ENCODE measurements around the gene TMCO4.

TMCO4 gene

GRCh38 chr1:19738669-19739068 is 61.0 kb downstream of the TMCO4 start:
- no peaks in the 10 kb centered on the region for H3K36me3 ChIP-seq (replicated peaks; ENCODE audit: low read depth, low read length)
- H3K27me3 ChIP-seq (ENCODE audit: low read depth, low read length), result no peaks in the 10 kb centered on the region
- no peak overlapping the region for H2AFZ ChIP-seq (ENCODE audit: low read depth, low read length)
- H3K27ac ChIP-seq (ENCODE audit: low read length), result no peak overlapping the region
- H3K4me3 ChIP-seq (ENCODE audit: low read length), result no peak overlapping the region
- TF ChIP-seq CTCF (IDR thresholded peaks at IDR 0.05; ENCODE audit: low read depth, low read length), result no peak
- TF ChIP-seq EZH2phosphoT487 (IDR thresholded peaks at IDR 0.05; ENCODE audit: low read depth), result no peak
- no peak overlapping the region for H3K4me2 ChIP-seq (ENCODE audit: low read length)
- no peaks in the 10 kb centered on the region for H3K9me3 ChIP-seq (ENCODE audit: insufficient read depth, low read length)
- no peaks in the 10 kb centered on the region for H4K20me1 ChIP-seq (ENCODE audit: insufficient read depth, low read length)
- no peak overlapping the region for H3K9ac ChIP-seq (ENCODE audit: low read length)
- no peaks in the 10 kb centered on the region for H3K79me2 ChIP-seq (ENCODE audit: low read length)
- H3K4me1 ChIP-seq (ENCODE audit: low read length), result no peaks in the 10 kb centered on the region

DNA sequence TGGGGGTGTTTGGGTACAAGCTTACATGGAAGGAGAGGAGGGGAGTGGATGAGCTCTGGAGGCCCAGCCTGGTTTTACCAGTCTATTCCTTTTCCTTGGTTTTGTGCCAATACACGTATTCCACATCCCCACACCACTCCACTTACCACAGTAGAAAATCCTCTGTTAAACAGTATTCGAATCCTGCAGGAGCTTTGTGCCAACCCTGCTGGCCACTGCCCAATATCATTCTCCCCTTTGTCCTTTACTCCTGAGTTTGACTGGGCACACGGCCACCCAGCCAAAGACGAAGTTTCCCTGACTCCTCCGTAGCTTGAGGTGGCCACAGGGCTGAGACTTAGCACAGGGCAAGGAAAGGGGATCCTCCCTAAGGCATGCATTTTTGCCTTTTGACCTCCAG is 61.6 kb downstream of the TMCO4 start:
- H3K4me1 ChIP-seq (ENCODE audit: low read length), result no peaks in the 10 kb centered on the region
- H3K9ac ChIP-seq (ENCODE audit: low read length), result no peak overlapping the region
- TF ChIP-seq EZH2phosphoT487 (IDR thresholded peaks at IDR 0.05; ENCODE audit: low read depth) (no peak), CTCF (IDR thresholded peaks at IDR 0.05; ENCODE audit: low read depth, low read length) (no peak)
- H3K4me3 ChIP-seq (ENCODE audit: low read length), result no peak overlapping the region
- H3K4me2 ChIP-seq (ENCODE audit: low read length), result no peak overlapping the region
- no peaks in the 10 kb centered on the region for H4K20me1 ChIP-seq (ENCODE audit: insufficient read depth, low read length)
- H3K27ac ChIP-seq (ENCODE audit: low read length), result no peak overlapping the region
- H3K9me3 ChIP-seq (ENCODE audit: insufficient read depth, low read length), result no peaks in the 10 kb centered on the region
- no peaks in the 10 kb centered on the region for H3K79me2 ChIP-seq (ENCODE audit: low read length)
- no peak overlapping the region for H2AFZ ChIP-seq (ENCODE audit: low read depth, low read length)
- no peaks in the 10 kb centered on the region for H3K27me3 ChIP-seq (ENCODE audit: low read depth, low read length)
- no peaks in the 10 kb centered on the region for H3K36me3 ChIP-seq (replicated peaks; ENCODE audit: low read depth, low read length)

- Histone ChIP-seq H3K9me3 (ENCODE audit: insufficient read depth, low read length) (no peaks in the 10 kb centered on the region), H3K27ac (ENCODE audit: low read length) (no peak overlapping the region), H3K4me1 (ENCODE audit: low read length) (no peaks in the 10 kb centered on the region), H3K36me3 (replicated peaks; ENCODE audit: low read depth, low read length) (no peaks in the 10 kb centered on the region), H3K79me2 (ENCODE audit: low read length) (no peaks in the 10 kb centered on the region), H3K9ac (ENCODE audit: low read length) (no peak overlapping the region), H2AFZ (ENCODE audit: low read depth, low read length) (no peak overlapping the region), H3K4me3 (ENCODE audit: low read length) (no peak overlapping the region), H3K4me2 (ENCODE audit: low read length) (no peak overlapping the region), H4K20me1 (ENCODE audit: insufficient read depth, low read length) (no peaks in the 10 kb centered on the region), H3K27me3 (ENCODE audit: low read depth, low read length) (no peaks in the 10 kb centered on the region)
- TF ChIP-seq CTCF (IDR thresholded peaks at IDR 0.05; ENCODE audit: low read depth, low read length) (no peak), EZH2phosphoT487 (IDR thresholded peaks at IDR 0.05; ENCODE audit: low read depth) (no peak)
Measured at GRCh38 chr1:19737104-19737825, 62.5 kb downstream of the TMCO4 start.

DNA sequence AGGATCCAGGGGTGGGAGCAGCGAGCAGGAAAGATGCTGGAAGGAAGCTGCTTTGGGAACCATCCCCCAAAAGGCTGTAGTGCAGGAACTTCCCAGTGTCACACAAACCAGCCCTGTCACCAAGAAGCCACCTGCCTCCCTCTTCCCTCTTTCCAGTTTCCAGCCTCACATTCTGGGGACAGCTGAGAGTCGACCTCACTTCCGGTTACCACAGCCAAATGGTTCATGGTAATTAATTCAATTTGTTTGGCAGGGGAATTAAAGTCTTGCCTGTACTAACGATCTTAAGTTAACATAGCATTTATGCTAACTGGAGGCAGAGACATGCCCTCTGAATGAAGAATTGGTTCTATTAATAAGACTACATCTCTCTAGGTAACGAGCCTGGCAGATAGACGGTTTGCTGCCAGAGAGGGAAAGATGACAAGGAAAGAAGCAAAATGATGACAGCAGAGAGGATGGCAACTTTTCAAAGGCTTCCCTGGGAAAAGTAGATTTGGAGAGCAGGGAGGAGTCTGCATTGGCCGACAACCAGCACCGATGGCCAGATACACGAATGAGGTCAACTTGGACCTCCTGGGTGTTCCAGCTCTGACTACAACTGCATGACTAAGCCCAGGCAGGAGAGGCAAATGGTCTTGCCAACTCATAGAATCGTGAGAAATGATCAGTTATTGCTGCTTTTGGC is 64.1 kb downstream of the TMCO4 start:
- Histone ChIP-seq H3K4me1 (ENCODE audit: low read length) (no peaks in the 10 kb centered on the region), H3K36me3 (replicated peaks; ENCODE audit: low read depth, low read length) (no peaks in the 10 kb centered on the region), H3K27me3 (ENCODE audit: low read depth, low read length) (no peaks in the 10 kb centered on the region), H3K4me2 (ENCODE audit: low read length) (no peak overlapping the region), H4K20me1 (ENCODE audit: insufficient read depth, low read length) (no peaks in the 10 kb centered on the region), H3K4me3 (ENCODE audit: low read length) (no peak overlapping the region), H3K27ac (ENCODE audit: low read length) (no peak overlapping the region), H3K9me3 (ENCODE audit: insufficient read depth, low read length) (no peaks in the 10 kb centered on the region), H2AFZ (ENCODE audit: low read depth, low read length) (no peak overlapping the region), H3K79me2 (ENCODE audit: low read length) (no peaks in the 10 kb centered on the region), H3K9ac (ENCODE audit: low read length) (no peak overlapping the region)
- TF ChIP-seq CTCF (IDR thresholded peaks at IDR 0.05; ENCODE audit: low read depth, low read length), result no peak
